WI38 (cell line): ENCODE results near the gene DNAJC2.
A peak's percentile ranks its signal among the peaks of the same experiment; 100 is the strongest.
"Not testable (repeated sequence)": the region's sequence is repeated elsewhere in the genome, so short reads cannot be mapped to it uniquely, and the experiment has no call there.

Experiments used
- H3K4me3 ChIP-seq: 2 replicates; pipeline ENCODE4 v1.5.1; 2011; ENCODE audit warnings: low read depth, mild to moderate bottlenecking, control low read depth, low read length
- CTCF ChIP-seq: IDR thresholded peaks from 2 replicates; pipeline ENCODE4 v1.5.1; 2012; ENCODE audit warnings: low read depth, mild to moderate bottlenecking, control low read depth, low read length

Gene DNAJC2

GRCh38 chr7:103301441-103301840 is 43.1 kb downstream of the DNAJC2 start:
- no peak overlapping the region for H3K4me3 ChIP-seq
- TF ChIP-seq CTCF: no peak

GRCh38 chr7:103299660-103300059 is 44.9 kb downstream of the DNAJC2 start:
- H3K4me3 ChIP-seq: no peak overlapping the region
- no peak for TF ChIP-seq CTCF

GRCh38 chr7:103297837-103298179 is 46.8 kb downstream of the DNAJC2 start:
- no peak for TF ChIP-seq CTCF
- H3K4me3 ChIP-seq: peak overlapping the region; percentile 64

- peak; percentile 88 for TF ChIP-seq CTCF
- H3K4me3 ChIP-seq: peak within 1 kb of the TSS; percentile 64
Measured at GRCh38 chr7:103296901-103297836, 47.4 kb downstream of the DNAJC2 start, which contains the start of gene PMPCB. PMPCB (plus strand) TSS chr7:103297435; CDS start chr7:103297460, 25 bp downstream.

- no peak for TF ChIP-seq CTCF
- H3K4me3 ChIP-seq: no peak overlapping the region
Measured at GRCh38 chr7:103293526-103293925, 51.0 kb downstream of the DNAJC2 start.

- no peak for TF ChIP-seq CTCF
- no peak overlapping the region for H3K4me3 ChIP-seq
Measured at GRCh38 chr7:103292122-103292521, 52.4 kb downstream of the DNAJC2 start.

GRCh38 chr7:103282802-103283427 is 61.7 kb downstream of the DNAJC2 start:
- not testable (repeated sequence) for H3K4me3 ChIP-seq

GRCh38 chr7:103280803-103281155 is 63.8 kb downstream of the DNAJC2 start:
- peak overlapping the region; percentile 63 for H3K4me3 ChIP-seq

GRCh38 chr7:103279963-103280802 is 64.4 kb downstream of the DNAJC2 start:
- peak overlapping the region; percentile 63 for H3K4me3 ChIP-seq

GRCh38 chr7:103279636-103279962 is 65.0 kb downstream of the DNAJC2 start:
- peak overlapping the region; percentile 63 for H3K4me3 ChIP-seq

GRCh38 chr7:103278195-103278594 is 66.4 kb downstream of the DNAJC2 start:
- H3K4me3 ChIP-seq: not testable (repeated sequence)

- not testable (repeated sequence) for H3K4me3 ChIP-seq
Measured at GRCh38 chr7:103274867-103275266, 69.7 kb downstream of the DNAJC2 start.
